GM12878 (cell line): ENCODE measurements around the gene SGK2. TPM values are rescaled to one million over a fixed set of nuclear protein-coding genes. Genes with fewer than 3 reads are reported as not detected.

Experiments
- ATAC-seq: fragments of 200-7000 bp; cut with Tn5 transposase; 3 replicates; pipeline ENCODE4 v1.9.1; 2020; ENCODE audit warnings: mild to moderate bottlenecking, moderate library complexity
- BruUV-seq: library from RNA; stranded (reverse); fragments of 400-500 nt; replicated peaks from 2 replicates; lab custom pipeline; 2021; lab: Mats Ljungman, UMichigan
- CTCF ChIA-PET: fragments of 300-600 bp; sonication (Branson Sonifier 250); formaldehyde crosslinking; extraction: SDS; loops from one replicate; lab custom pipeline; 2021; ENCODE audit warnings: inconsistent platforms; lab: Yijun Ruan, JAX
- POLR2A ChIA-PET: fragments of 350-600 bp; formaldehyde crosslinking; extraction: SDS; loops from one replicate; lab custom pipeline; 2021; ENCODE audit warnings: inconsistent platforms; lab: Charles Lee
- RAD21 ChIA-PET: fragments of 300-600 bp; sonication (Branson Sonifier 250); formaldehyde crosslinking; loops from one replicate; lab custom pipeline; 2023; ENCODE audit warnings: antibody characterized with exemption; ENCODE audit not compliant: unreplicated experiment; lab: Charles Lee
- SMC1A ChIA-PET: fragments of 300-600 bp; sonication (Branson Sonifier 250); formaldehyde crosslinking; loops from one replicate; lab custom pipeline; 2023; ENCODE audit not compliant: unreplicated experiment, uncharacterized antibody; lab: Charles Lee
- DNase-seq: peaks from one replicate; pipeline ENCODE4 v3.0.0-alpha.2; 2011; ENCODE audit warnings: low read depth, low spot score
- FAIRE-seq: peaks from 3 replicates; lab custom pipeline; 2011; peaks lifted over from hg19 to GRCh38; lab: Jason Lieb, UNC
- H2AFZ ChIP-seq: 2 replicates; pipeline ENCODE4 v1.6.0; 2011; ENCODE audit warnings: low read depth, low read length, control low read depth; ENCODE audit not compliant: control insufficient read depth
- H3K27ac ChIP-seq: 2 replicates; pipeline ENCODE4 v1.5.1; 2011; ENCODE audit warnings: control low read depth; ENCODE audit not compliant: control insufficient read depth, insufficient read depth
- H3K27me3 ChIP-seq, 2 experiments: replicated peaks in 1 of 2; 2 replicates each; pipeline versions ENCODE4 v1.6.0 to v1.6.1; 2011; ENCODE audit warnings: low read length in 1 of 2; ENCODE audit not compliant: control insufficient read depth in 2 of 2, insufficient read depth in 2 of 2
- H3K36me3 ChIP-seq, 2 experiments: 2 replicates each; pipeline ENCODE4 v1.5.1; 2011; ENCODE audit warnings: low read length in 1 of 2; ENCODE audit not compliant: control insufficient read depth in 2 of 2, insufficient read depth in 2 of 2
- H3K4me1 ChIP-seq: 2 replicates; pipeline ENCODE4 v1.6.1; 2011; ENCODE audit warnings: mild to moderate bottlenecking, low read length, moderate library complexity, mixed read lengths; ENCODE audit not compliant: control insufficient read depth, insufficient read depth
- H3K4me2 ChIP-seq: 2 replicates; pipeline ENCODE4 v1.6.0; 2011; ENCODE audit warnings: control low read depth; ENCODE audit not compliant: control insufficient read depth, insufficient read depth
- H3K4me3 ChIP-seq: fragments of 200-600 bp; sonication (generic); 2 replicates; pipeline ENCODE4 v1.5.1; 2016
- H3K79me2 ChIP-seq: 2 replicates; pipeline ENCODE4 v1.6.0; 2011; ENCODE audit warnings: low read length; ENCODE audit not compliant: control insufficient read depth, insufficient read depth
- H3K9ac ChIP-seq: 2 replicates; pipeline ENCODE4 v1.8.0; 2011; ENCODE audit warnings: low read length, control low read depth, mixed read lengths; ENCODE audit not compliant: control insufficient read depth, insufficient read depth
- H3K9me3 ChIP-seq: replicated peaks from 3 replicates; pipeline ENCODE4 v1.5.1; 2011; ENCODE audit warnings: mild to moderate bottlenecking, low read length; ENCODE audit not compliant: control insufficient read depth, insufficient read depth
- H4K20me1 ChIP-seq: 2 replicates; pipeline ENCODE4 v1.6.0; 2011; ENCODE audit not compliant: control insufficient read depth, insufficient read depth
- BCL3 ChIP-seq: IDR thresholded peaks from 2 replicates; pipeline ENCODE4 v1.6.1; 2011; ENCODE audit warnings: borderline replicate concordance, low read depth, mild to moderate bottlenecking, moderate library complexity, low read length; ENCODE audit not compliant: insufficient read depth, poor library complexity, severe bottlenecking
- MLLT1 ChIP-seq: fragments of 450-650 bp; IDR thresholded peaks from 2 replicates; pipeline ENCODE4 v1.6.1; 2016; ENCODE audit warnings: mild to moderate bottlenecking
- RFX5 ChIP-seq: IDR thresholded peaks from 2 replicates; pipeline ENCODE4 v1.6.1; 2011; ENCODE audit warnings: low read depth, low read length, improper control_type of control experiment
- SIX5 ChIP-seq: IDR thresholded peaks from 2 replicates; pipeline ENCODE4 v1.6.1; 2011; ENCODE audit warnings: mild to moderate bottlenecking, low read depth, low read length, moderate library complexity; ENCODE audit not compliant: severe bottlenecking
- WGBS: methylation state at CpG from one replicate; pipeline ENCODE4 v1.1.6; 2016; ENCODE audit warnings: low lambda C conversion rate; ENCODE audit not compliant: insufficient replicate concordance, insufficient coverage; ENCODE audit errors: missing lambda C conversion rate; 5-methylcytosine and 5-hydroxymethylcytosine counted together
- in situ Hi-C: fragments of 300-500 bp; cut with MboI; formaldehyde crosslinking; loops from 9 replicates; pipeline ENCODE4 v1.14.3; 2018; ENCODE audit warnings: mixed read lengths
- intact Hi-C: fragments of 100-400 bp; cut with micrococcal nuclease; formaldehyde crosslinking; loops from one replicate; pipeline ENCODE4 v1.14.2; 2022; ENCODE audit not compliant: unreplicated experiment
- polyA plus RNA-seq, 11 experiments: library from polyadenylated mRNA; depleted of rRNA in 4 of 11; unstranded in 6 of 11; stranded (reverse) in 5 of 11; fragments of >200 nt; fragmentation: Nextera tagmentation in 4 of 11; fragmentation: Illumina TruSeq in 1 of 11; extraction: Ambion mirVana in 4 of 11; extraction: Trizol in 1 of 11; gene quantifications; 1 replicate in 1 of 11; 2 replicates in 10 of 11; pipeline versions ENCODE4 v1.2.1 to v1.2.3, GENCODE V29; 2011 to 2016; ENCODE audit warnings: inconsistent platforms in 2 of 11, missing spikeins in 2 of 11, low read depth in 1 of 11
- total RNA-seq, 4 experiments: library from RNA; depleted of rRNA in 3 of 4; stranded (reverse); fragments of >200 nt in 3 of 4; fragmentation: Illumina TruSeq in 1 of 4; extraction: Trizol in 1 of 4; gene quantifications; 2 replicates each; pipeline versions ENCODE4 v1.2.1 to v1.2.3, GENCODE V29; 2013 to 2021
- TF ChIP-seq, protein P1 (sequence below): IDR thresholded peaks from 2 replicates; pipeline ENCODE4 v1.6.1; 2011; ENCODE audit warnings: mild to moderate bottlenecking, low read depth, low read length, moderate library complexity; ENCODE audit not compliant: insufficient replicate concordance

The SGK2 gene
- total and polyA plus RNA-seq, 10 of the 15 experiments (the other 5 are each of a cell fraction or from before 2014, with no cell fraction given): 0.04 to 0.96 (median 0.22) TPM; not detected in 3

DNA sequence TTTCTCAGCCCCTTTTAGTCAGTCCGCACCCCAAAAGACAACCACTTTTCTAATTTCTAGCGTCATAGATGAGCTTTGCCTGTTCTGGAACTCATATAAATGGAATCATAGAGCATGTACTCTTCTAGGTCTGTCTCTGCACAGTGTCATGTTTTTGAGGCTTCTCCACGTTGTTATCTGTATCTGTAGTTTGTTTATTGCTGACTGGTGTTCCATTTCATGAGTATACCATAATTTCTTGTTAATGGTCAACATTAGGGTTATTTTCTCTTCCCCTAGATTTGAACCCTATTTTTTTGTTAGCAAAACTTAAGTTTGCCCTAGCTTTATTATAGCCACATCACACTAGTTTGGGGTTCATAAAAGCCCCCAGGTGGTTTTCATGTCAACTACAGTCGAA is 16.2 kb upstream of the SGK2 start:
- H3K27ac ChIP-seq: no peak overlapping the region
- no peaks in the 10 kb centered on the region for H3K4me1 ChIP-seq
- SMC1A ChIA-PET: interaction anchor here (1.9 kb wide), 1 partner anchor 149 kb away, joined by 5 read pairs; no protein-coding TSS in a partner anchor
- no peaks in the 10 kb centered on the region; a peak in 1 of 4 replicates for H3K36me3 ChIP-seq
- no peak for FAIRE-seq
- TF ChIP-seq MLLT1 (no peak), RFX5 (no peak), SIX5 (no peak), BCL3 (no peak)
- TF ChIP-seq, protein P1, sequence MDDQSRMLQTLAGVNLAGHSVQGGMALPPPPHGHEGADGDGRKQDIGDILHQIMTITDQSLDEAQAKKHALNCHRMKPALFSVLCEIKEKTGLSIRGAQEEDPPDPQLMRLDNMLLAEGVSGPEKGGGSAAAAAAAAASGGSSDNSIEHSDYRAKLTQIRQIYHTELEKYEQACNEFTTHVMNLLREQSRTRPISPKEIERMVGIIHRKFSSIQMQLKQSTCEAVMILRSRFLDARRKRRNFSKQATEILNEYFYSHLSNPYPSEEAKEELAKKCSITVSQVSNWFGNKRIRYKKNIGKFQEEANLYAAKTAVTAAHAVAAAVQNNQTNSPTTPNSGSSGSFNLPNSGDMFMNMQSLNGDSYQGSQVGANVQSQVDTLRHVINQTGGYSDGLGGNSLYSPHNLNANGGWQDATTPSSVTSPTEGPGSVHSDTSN: no peak
- TF ChIP-seq, all 136 proteins: peak for 0
- Histone ChIP-seq H3K27me3 (no peaks in the 10 kb centered on the region; a peak in 1 of 4 replicates), H3K79me2 (no peaks in the 10 kb centered on the region), H3K9me3 (no peaks in the 10 kb centered on the region), H4K20me1 (no peaks in the 10 kb centered on the region), H2AFZ (no peak overlapping the region), H3K4me3 (no peak overlapping the region), H3K9ac (no peak overlapping the region), H3K4me2 (no peak overlapping the region)
- RAD21 ChIA-PET: no interaction called here
- CTCF ChIA-PET: interaction anchor here (0.7 kb wide), 1 partner anchor 27 kb away, joined by 5 read pairs; no protein-coding TSS in a partner anchor
- POLR2A ChIA-PET: no interaction called here
- 51% methylated on average over 4 of the region's 4 CpGs for WGBS
- no peak for ATAC-seq
- DNase-seq: no peak
- no TSS peak for BruUV-seq
- intact Hi-C loops: no loop called here
- in situ Hi-C loops: no loop called here
